Measurements from ENCODE around the gene ANKRD36B.
"Not testable (repeated sequence)": the region's sequence is repeated elsewhere in the genome, so short reads cannot be mapped to it uniquely, and the experiment has no call there.

- not testable (repeated sequence) for TF ChIP-seq CTCF (conservative IDR thresholded peaks at IDR 0.05 in 1 of 2, IDR thresholded peaks at IDR 0.05 in 1 of 2; ENCODE audit: extremely low read depth in 1 of 2, insufficient read depth in 1 of 2, low read depth in 1 of 2, low read length in 2 of 2); EZH2 (IDR thresholded peaks at IDR 0.05; ENCODE audit: borderline replicate concordance, low read length)
Observed at GRCh38 chr2:97550498-97550897, 39.2 kb downstream of the ANKRD36B start.

All from mammary epithelial cell (primary cell).